Measurements from ENCODE around the gene GABPB2. TPM values are rescaled to one million over a fixed set of nuclear protein-coding genes. Genes with fewer than 3 reads are reported as not detected.

Gene GABPB2
- total and polyA plus RNA-seq, 2 donors from 2014 or later, result 4.7 to 20.5 TPM

- no peak overlapping the region for H3K27ac ChIP-seq (ENCODE audit: low read depth in 2 of 2, low read length in 2 of 2)
- H3K9ac ChIP-seq (ENCODE audit: low read length in 3 of 3), result no peak overlapping the region
- H3K4me3 ChIP-seq (ENCODE audit: low read length in 3 of 3), result no peak overlapping the region
- peaks cover 0 to 6% (median 1%) of the 10 kb centered on the region in 3 donors for H3K4me1 ChIP-seq (ENCODE audit: control insufficient read depth in 2 of 3, insufficient read depth in 2 of 3, low read depth in 1 of 3, low read length in 3 of 3)
- FAIRE-seq (no peak), DNase-seq (no peak)
- H3K36me3 ChIP-seq (ENCODE audit: control insufficient read depth in 2 of 3, insufficient read depth in 3 of 3, low read length in 3 of 3), result peaks cover 6 to 26% (median 20%) of the 10 kb centered on the region in 3 donors
- intact Hi-C loops (cut with DNase I), result loop anchor here (10.0 kb wide), 1 partner anchor 55 kb away; no protein-coding TSS in a partner anchor
- no peak for TF ChIP-seq CTCF (IDR thresholded peaks at IDR 0.05; ENCODE audit: borderline replicate concordance, extremely low read depth, insufficient read depth)
- H3K27me3 ChIP-seq (ENCODE audit: control insufficient read depth, insufficient read depth, low read length), result no peaks in the 10 kb centered on the region
- H3K9me3 ChIP-seq (ENCODE audit: control insufficient read depth in 2 of 3, insufficient read depth in 1 of 3, low read length in 3 of 3), result no peaks in the 10 kb centered on the region
Measured at GRCh38 chr1:151159373-151159772, 88.8 kb downstream of the GABPB2 start.

- H3K4me3 ChIP-seq (ENCODE audit: low read length in 3 of 3), result peak overlapping the region; percentile 76 to 97 (median 92)
- TF ChIP-seq CTCF (IDR thresholded peaks at IDR 0.05; ENCODE audit: borderline replicate concordance, extremely low read depth, insufficient read depth), result no peak
- no peak for DNase-seq
- intact Hi-C loops (cut with DNase I), result no loop called here
- H3K9ac ChIP-seq (ENCODE audit: low read length in 3 of 3), result peak overlapping the region; percentile 57 to 93 (median 86)
- no peaks in the 10 kb centered on the region for H3K27me3 ChIP-seq (ENCODE audit: control insufficient read depth, insufficient read depth, low read length)
- peak overlapping the region; percentile 74 to 85 for H3K27ac ChIP-seq (ENCODE audit: low read depth in 2 of 2, low read length in 2 of 2)
- H3K36me3 ChIP-seq (ENCODE audit: control insufficient read depth in 2 of 3, insufficient read depth in 3 of 3, low read length in 3 of 3), result peaks cover 10 to 17% (median 11%) of the 10 kb centered on the region in 3 donors
- peaks cover 0 to 16% (median 6%) of the 10 kb centered on the region in 3 donors for H3K4me1 ChIP-seq (ENCODE audit: control insufficient read depth in 2 of 3, insufficient read depth in 2 of 3, low read depth in 1 of 3, low read length in 3 of 3)
- H3K9me3 ChIP-seq (ENCODE audit: control insufficient read depth in 2 of 3, insufficient read depth in 1 of 3, low read length in 3 of 3), result no peaks in the 10 kb centered on the region
- no peak for FAIRE-seq
Measured at GRCh38 chr1:151164732-151165280, 94.2 kb downstream of the GABPB2 start.

- Histone ChIP-seq H3K9ac (ENCODE audit: low read length in 3 of 3) (peak overlapping the region; percentile 57 to 93 (median 86)), H3K36me3 (ENCODE audit: control insufficient read depth in 2 of 3, insufficient read depth in 3 of 3, low read length in 3 of 3) (peaks cover 6 to 16% (median 11%) of the 10 kb centered on the region in 3 donors), H3K9me3 (ENCODE audit: control insufficient read depth in 2 of 3, insufficient read depth in 1 of 3, low read length in 3 of 3) (no peaks in the 10 kb centered on the region), H3K4me1 (ENCODE audit: control insufficient read depth in 2 of 3, insufficient read depth in 2 of 3, low read depth in 1 of 3, low read length in 3 of 3) (peaks cover 0 to 16% (median 6%) of the 10 kb centered on the region in 3 donors), H3K4me3 (ENCODE audit: low read length in 3 of 3) (peak overlapping the region; percentile 76 to 97 (median 92)), H3K27me3 (ENCODE audit: control insufficient read depth, insufficient read depth, low read length) (no peaks in the 10 kb centered on the region), H3K27ac (ENCODE audit: low read depth in 2 of 2, low read length in 2 of 2) (peak overlapping the region; percentile 74 to 85)
- DNase-seq (peak in 4 of 5 donors; percentile 68 to 88 (median 85)), FAIRE-seq (no peak)
- no peak for TF ChIP-seq CTCF (IDR thresholded peaks at IDR 0.05; ENCODE audit: borderline replicate concordance, extremely low read depth, insufficient read depth)
- intact Hi-C loops (cut with DNase I), result no loop called here
Measured at GRCh38 chr1:151165281-151165737, 94.7 kb downstream of the GABPB2 start.

All from kidney (tissue), 14 donors.